Suprapubic skin (tissue), 4 donors: Measurements from ENCODE around the gene LRRC8C.

ENCODE experiments used
- CTCF ChIP-seq, 2 donors: fragments of 200-600 bp in 1 of 2; fragments of 450-650 bp in 1 of 2; sonication (generic) in 1 of 2; IDR thresholded peaks; one replicate each; pipeline ENCODE4 v1.5.1; 2016 to 2019; ENCODE audit warnings: antibody characterized with exemption in 2 of 2, mild to moderate bottlenecking in 1 of 2, moderate library complexity in 1 of 2
- EP300 ChIP-seq: sonication (generic); formaldehyde crosslinking; IDR thresholded peaks from one replicate; pipeline ENCODE4 v1.6.1; 2017; ENCODE audit warnings: antibody characterized with exemption
- POLR2A ChIP-seq, 2 donors: fragments of 450-650 bp; IDR thresholded peaks; one replicate each; pipeline ENCODE4 v1.6.1; 2017; ENCODE audit warnings: antibody characterized with exemption in 2 of 2, mild to moderate bottlenecking in 2 of 2, moderate library complexity in 2 of 2
- POLR2AphosphoS5 ChIP-seq, 3 donors: sonication (generic); formaldehyde crosslinking; IDR thresholded peaks; one replicate each; pipeline ENCODE4 v1.6.1; 2017; ENCODE audit warnings: antibody characterized with exemption in 3 of 3

GRCh38 chr1:89697383-89697782 lies 64.5 kb downstream of the LRRC8C start:
- TF ChIP-seq CTCF (IDR thresholded peaks at IDR 0.05) (no peak), POLR2A (IDR thresholded peaks at IDR 0.05) (no peak), EP300 (no peak), POLR2AphosphoS5 (IDR thresholded peaks at IDR 0.05) (no peak)
